ENCODE measurements around the gene PRR16. TPM values are rescaled to one million over a fixed set of nuclear protein-coding genes. Genes with fewer than 3 reads are reported as not detected.
"Not testable (repeated sequence)": the region's sequence is repeated elsewhere in the genome, so short reads cannot be mapped to it uniquely, and the experiment has no call there.

PRR16 gene
- total RNA-seq, 2 donors from 2014 or later, result 1.2 to 1.4 TPM

DNA sequence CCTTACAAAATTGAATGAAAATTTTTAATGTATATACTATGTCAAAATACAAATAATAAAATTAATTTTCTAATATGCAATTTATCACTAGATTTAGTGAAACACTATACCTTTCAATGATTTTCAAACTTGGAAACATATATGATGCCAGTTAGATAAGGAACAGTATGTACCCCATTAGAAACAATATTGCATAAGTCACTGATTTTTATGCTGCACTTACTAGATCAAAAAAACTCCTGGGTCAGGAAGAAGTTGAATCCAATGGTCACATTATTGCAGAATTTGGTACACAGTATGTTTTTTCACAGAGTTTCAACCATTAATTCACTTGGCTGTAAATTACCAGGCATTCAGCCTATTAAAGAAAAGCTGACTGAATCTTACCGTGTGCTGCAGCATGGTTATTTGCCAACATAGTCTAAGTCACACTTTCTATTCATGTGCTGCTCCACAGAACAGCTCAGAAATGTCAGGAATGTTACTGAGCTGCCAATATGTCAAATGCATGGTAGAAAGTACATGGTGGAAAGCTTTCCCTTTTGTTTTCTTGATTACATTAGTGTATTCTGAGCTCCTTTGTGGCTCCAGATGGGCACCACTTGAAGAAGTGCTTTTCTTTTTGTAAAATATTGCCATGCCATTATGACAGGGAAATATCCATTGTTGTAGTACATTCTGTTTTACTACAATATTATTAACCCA is 9.9 kb upstream of the PRR16 start:
- H3K9ac ChIP-seq (ENCODE audit: low read depth in 2 of 2, low read length in 2 of 2), result no peak overlapping the region
- TF ChIP-seq, protein P1, sequence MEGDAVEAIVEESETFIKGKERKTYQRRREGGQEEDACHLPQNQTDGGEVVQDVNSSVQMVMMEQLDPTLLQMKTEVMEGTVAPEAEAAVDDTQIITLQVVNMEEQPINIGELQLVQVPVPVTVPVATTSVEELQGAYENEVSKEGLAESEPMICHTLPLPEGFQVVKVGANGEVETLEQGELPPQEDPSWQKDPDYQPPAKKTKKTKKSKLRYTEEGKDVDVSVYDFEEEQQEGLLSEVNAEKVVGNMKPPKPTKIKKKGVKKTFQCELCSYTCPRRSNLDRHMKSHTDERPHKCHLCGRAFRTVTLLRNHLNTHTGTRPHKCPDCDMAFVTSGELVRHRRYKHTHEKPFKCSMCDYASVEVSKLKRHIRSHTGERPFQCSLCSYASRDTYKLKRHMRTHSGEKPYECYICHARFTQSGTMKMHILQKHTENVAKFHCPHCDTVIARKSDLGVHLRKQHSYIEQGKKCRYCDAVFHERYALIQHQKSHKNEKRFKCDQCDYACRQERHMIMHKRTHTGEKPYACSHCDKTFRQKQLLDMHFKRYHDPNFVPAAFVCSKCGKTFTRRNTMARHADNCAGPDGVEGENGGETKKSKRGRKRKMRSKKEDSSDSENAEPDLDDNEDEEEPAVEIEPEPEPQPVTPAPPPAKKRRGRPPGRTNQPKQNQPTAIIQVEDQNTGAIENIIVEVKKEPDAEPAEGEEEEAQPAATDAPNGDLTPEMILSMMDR (IDR thresholded peaks at IDR 0.05), result no peak
- H3K27me3 ChIP-seq, result no peaks in the 10 kb centered on the region
- no peaks in the 10 kb centered on the region for H3K4me1 ChIP-seq
- no peak for DNase-seq
- no peak overlapping the region for H3K27ac ChIP-seq
- no peaks in the 10 kb centered on the region for H3K36me3 ChIP-seq
- intact Hi-C loops (cut with DNase I), result loop anchor here (10.0 kb wide), 1 partner anchor 979 kb away; no protein-coding TSS in a partner anchor
- H3K9me3 ChIP-seq, result no peaks in the 10 kb centered on the region
- no peak overlapping the region for H3K4me3 ChIP-seq

DNA sequence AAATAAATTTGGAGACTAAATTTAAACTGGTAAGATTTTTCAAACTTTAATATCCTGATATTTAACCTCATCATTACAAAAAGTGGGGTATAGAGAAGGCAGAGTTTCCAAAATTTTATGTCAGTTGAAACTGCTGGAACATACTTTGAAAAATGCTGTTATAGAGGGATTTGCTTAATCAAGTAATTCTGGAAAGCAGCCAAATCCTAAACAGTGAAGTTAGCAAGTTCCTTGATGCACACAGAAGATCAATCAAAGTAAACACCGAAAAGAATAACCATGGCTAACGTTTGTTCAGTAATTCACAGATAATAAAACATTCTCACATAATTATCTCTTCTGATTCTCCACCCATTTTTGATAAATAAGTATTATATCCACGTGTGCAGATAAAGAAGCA is 8.1 kb upstream of the PRR16 start:
- H3K9me3 ChIP-seq, result no peaks in the 10 kb centered on the region
- H3K9ac ChIP-seq (ENCODE audit: low read depth in 2 of 2, low read length in 2 of 2), result no peak overlapping the region
- no peak for DNase-seq
- H3K27ac ChIP-seq, result no peak overlapping the region
- TF ChIP-seq, protein P1 (IDR thresholded peaks at IDR 0.05), result no peak
- H3K27me3 ChIP-seq, result no peaks in the 10 kb centered on the region
- intact Hi-C loops (cut with DNase I), result loop anchor here (5.0 to 10.0 kb wide), 2 partner anchors 514 to 981 kb away; no protein-coding TSS in a partner anchor
- H3K36me3 ChIP-seq, result no peaks in the 10 kb centered on the region
- no peak overlapping the region for H3K4me3 ChIP-seq
- no peaks in the 10 kb centered on the region for H3K4me1 ChIP-seq

DNA sequence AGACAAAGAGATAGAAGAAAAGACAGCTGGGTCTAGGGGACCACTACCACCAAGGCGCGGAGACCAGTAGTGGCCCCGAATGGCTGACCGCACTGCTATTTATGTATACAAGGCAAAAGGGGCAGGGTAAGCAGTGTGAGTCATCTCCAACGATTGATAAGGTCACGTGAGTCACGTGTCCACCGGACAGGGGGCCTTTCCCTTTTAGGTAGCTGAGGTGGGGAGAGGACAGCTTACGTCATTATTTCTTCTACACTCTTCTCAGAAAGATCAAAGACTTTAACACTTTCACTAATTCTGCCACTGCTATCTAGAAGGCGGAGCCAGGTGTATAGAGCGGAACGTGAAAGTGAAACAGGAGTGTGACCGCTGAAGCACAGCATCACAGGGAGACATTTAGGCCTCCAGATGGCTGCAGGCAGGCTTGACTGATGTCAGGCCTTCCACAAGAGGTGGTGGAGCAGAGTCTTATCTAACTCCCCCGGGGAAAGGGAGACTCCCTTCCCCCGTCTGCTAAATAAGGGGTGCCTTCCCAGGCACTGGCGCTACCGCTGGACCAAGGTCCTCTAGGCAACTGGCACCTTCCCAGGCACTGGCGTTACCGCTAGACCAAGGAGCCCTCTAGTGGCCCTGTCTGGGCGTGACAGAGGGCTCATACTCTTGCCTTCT is 6.1 kb upstream of the PRR16 start:
- DNase-seq, result peak; percentile 80
- intact Hi-C loops (cut with DNase I), result loop anchor here (5.0 to 10.0 kb wide), 2 partner anchors 516 to 983 kb away; no protein-coding TSS in a partner anchor
- TF ChIP-seq, protein P1 (IDR thresholded peaks at IDR 0.05), result peak; percentile 70
- H3K4me1 ChIP-seq, result no peaks in the 10 kb centered on the region
- H3K27me3 ChIP-seq, result no peaks in the 10 kb centered on the region
- H3K9ac ChIP-seq (ENCODE audit: low read depth in 2 of 2, low read length in 2 of 2), result no peak overlapping the region
- H3K36me3 ChIP-seq, result no peaks in the 10 kb centered on the region
- H3K4me3 ChIP-seq, result peak overlapping the region; percentile 43
- H3K9me3 ChIP-seq, result no peaks in the 10 kb centered on the region
- no peak overlapping the region for H3K27ac ChIP-seq

DNA sequence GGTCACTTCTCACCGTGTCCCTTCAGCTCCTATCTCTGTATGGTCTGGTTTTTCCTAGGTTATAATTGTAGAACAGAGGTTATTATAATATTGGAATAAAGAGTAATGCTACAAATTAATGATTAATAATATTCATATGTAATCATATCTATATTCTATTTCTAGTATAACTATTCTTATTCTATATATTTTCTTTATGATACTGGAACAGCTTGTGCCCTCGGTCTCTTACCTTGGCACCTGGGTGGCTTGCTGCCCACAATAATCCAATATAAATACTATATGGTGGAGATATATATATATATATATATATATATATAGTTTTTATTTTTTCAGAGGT is 5.6 kb upstream of the PRR16 start:
- H3K4me3 ChIP-seq, result peak overlapping the region; percentile 43
- H3K27ac ChIP-seq, result not testable (repeated sequence)

DNA sequence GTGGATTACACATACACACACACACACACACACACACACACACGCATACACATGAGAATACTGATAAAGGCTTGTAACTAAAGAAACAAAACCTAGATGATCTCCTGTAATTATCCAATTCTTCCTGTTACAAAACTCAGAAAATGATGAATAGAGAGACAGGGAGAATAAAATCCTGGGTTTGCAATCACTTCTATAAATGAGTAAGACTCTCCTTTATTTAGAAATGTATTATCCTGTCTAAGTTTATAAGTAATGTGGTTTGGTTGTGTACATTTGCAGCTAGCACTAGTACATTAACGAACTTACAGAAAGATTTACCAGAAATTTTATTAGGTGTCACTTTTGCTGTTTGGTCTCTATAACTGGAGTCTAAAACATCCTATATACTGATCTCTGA is 2.8 kb upstream of the PRR16 start:
- TF ChIP-seq, protein P1 (IDR thresholded peaks at IDR 0.05), result no peak
- Histone ChIP-seq H3K9ac (ENCODE audit: low read depth in 2 of 2, low read length in 2 of 2) (no peak overlapping the region), H3K4me3 (no peak overlapping the region), H3K36me3 (no peaks in the 10 kb centered on the region), H3K27me3 (peaks cover 15% of the 10 kb centered on the region), H3K27ac (no peak overlapping the region), H3K9me3 (no peaks in the 10 kb centered on the region), H3K4me1 (no peaks in the 10 kb centered on the region)
- DNase-seq, result no peak
- intact Hi-C loops (cut with DNase I), result no loop called here

More for the DNA sequence above, 5.6 kb upstream of the PRR16 start:
- not testable (repeated sequence) for DNase-seq; H3K27me3 ChIP-seq; H3K36me3 ChIP-seq; H3K9ac ChIP-seq (ENCODE audit: low read depth in 2 of 2, low read length in 2 of 2); H3K4me1 ChIP-seq; H3K9me3 ChIP-seq
- intact Hi-C loops (cut with DNase I), result loop anchor here (5.0 to 10.0 kb wide), 2 partner anchors 516 to 984 kb away; no protein-coding TSS in a partner anchor

Measured in colonic mucosa (tissue), 4 donors.